OCI-M2 (cell line): ENCODE data around the gene CHD9.

Experiments
- DNase-seq: peaks from one replicate; lab custom pipeline; 2025; ENCODE audit not compliant: unreplicated experiment; lab: John Stamatoyannopoulos, UW

Gene CHD9

DNA sequence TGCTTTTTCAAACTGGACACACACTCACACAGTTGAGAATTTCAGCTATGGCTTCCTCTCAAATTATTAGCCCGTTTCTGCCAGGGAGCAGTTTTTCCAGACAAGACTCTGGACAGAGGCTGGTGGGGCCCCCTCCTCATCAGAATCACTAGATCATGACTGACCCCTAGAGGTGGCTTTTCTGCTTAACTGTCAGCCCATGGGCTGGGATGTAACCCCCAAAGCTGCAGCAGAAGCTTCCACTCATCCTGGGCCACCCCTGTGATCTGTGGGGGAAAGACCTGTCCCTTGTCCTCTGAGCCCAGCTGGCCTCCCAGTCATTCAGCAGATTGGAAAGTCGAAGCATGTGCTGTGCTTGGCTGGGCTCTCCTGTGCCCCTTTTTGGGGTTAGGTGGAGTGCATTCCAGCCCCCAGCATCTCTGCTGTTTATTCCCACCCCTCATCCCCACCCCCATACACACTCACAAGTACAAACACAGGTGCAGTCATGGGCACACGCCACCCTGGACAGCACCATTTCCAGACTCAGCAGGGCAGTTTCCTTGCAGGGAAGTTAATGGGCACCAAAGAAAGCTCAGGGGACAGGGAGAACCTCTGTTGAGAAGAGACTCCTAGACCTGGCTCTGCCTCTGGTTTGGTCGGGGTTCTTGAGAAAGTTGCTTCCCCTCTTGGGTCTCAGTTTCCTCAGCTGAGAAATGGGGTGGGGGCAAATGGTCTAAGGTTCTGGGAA lies 301.9 kb downstream of the CHD9 start:
- no peak for DNase-seq

DNA sequence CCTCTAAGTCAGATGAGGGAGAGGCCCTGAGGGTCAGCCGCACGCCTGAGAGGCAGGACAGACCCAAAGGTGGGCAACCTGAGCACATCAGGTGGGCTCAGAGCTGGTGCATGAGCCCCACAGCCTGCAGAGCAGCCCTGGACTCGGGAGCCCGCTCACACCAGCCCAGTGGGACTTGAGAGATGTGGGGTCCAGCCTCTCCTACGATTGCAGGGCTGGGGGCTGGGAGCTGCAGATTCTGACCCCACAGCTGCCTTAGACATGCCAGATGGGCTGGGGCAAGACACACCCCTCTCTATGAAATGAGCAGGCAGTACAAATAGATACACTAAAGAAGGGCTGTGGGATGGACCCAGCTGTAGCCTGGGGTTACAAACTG lies 302.4 kb downstream of the CHD9 start:
- no peak for DNase-seq

DNA sequence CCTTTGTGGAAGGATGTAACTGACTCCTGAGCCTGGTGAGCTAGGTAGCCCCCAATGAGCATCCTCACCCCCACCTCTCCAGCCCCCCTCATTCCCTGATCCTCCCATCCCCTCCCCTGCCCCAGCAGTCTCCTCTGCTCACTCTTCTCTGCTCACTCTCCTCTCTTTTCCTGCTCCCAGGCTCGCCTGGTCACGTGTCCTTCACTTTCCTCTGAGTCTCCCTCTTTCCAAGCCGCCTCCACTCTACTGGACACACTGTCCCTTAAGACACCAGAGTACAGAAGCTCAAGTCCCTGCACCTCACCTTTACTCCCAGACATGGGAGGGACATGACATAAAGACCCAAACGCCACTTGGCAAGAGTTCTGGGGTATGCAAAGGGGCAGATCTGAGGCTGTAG lies 303.2 kb downstream of the CHD9 start:
- no peak for DNase-seq

DNA sequence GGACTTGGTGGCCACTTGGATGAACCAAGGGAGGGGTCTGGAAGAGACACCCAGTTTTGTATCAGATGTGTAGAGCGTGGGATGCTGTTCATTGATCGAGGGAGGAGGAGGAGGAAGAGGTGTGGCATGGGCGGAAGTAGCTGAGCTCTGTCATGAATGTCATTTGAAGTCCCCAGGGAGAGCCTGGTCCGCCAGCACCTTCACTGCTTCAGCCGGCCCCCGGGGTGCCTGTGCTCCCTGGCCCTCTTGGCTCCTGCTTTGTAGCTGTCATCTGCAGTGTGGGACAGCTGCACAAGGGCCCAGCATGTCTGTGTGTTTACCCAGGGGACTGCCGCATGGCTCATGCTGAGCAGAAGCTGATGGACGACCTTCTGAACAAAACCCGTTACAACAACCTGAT lies 304.1 kb downstream of the CHD9 start:
- no peak for DNase-seq

DNA sequence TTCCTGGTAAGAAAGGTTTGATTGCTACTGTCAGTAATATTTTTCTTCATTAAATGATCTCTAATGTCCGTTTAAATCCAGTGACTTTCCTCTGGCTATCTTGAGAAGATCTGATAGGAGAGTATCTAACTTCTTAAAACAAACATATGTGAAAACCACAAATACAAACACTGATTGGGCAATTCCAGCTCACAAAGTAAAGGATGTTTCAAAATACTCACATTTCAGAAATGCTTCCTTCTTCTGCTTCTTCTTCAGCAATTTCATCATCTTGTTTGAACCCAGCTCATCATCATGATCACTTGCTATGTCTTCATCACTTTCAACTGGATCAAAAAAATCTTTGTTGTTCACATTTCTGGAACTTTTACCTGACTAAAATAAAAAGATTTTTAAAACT lies 315.1 kb downstream of the CHD9 start:
- no peak for DNase-seq

DNA sequence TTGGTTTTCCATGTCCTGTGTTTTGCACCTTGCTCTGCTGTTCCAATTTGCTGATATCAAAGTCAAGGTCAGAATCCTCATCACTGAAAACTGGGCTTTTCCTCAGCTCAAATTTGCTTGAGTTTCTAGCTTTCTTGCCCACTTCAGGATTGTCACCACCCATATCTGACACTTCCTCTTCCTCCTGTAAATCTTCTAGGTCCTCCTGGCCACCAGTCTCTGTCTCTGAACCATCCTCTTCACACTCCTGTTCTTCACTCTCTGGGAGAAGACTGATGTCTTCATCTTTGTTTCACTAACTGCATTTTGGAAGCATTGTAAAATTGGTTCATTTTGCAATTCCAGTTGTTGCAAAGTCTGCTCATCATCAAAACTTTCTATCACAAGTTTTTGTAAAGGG lies 316.0 kb downstream of the CHD9 start:
- no peak for DNase-seq

DNA sequence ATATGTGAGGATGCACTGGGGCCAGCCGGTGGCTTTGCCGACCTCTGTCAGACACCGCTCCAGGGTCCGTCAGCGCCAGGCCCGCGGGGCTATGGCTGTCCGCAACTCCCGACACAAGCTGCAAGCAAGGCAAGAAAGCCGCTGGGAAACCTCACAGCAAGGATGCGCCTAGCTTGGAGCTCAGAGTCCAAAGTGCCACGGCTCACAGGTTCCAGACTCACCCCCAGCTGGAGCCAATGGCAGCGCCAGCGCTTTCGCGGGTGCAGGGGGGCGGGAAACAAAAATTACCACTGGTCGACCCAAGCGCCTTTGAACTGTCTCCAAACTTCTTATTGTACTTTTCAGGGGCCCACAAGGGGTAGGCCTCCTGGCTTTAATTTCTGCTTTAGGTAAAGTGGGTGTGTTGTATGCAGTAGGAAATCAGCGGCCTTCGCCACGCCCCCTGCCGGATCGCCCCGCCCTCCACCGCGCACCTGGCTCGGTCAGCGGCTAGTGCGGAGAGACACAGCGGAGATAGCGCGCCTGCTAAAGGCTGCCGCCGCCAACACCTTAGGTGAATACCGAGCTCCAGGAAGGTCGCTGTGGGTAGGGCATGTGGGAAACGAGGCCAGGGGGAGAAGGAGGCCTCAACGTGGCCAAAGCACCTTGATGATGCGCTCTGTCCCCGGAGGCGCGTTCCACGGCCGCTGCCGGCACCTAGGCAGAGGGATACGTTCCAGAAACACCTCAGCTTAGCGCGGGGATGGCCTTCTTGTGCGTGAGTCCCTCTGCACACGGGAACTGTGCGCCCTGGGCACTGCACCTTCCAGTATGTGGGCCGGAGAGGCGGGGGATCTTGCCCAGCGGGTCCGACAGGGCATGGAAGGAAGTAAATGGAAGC lies 318.4 kb downstream of the CHD9 start:
- DNase-seq: no peak

DNA sequence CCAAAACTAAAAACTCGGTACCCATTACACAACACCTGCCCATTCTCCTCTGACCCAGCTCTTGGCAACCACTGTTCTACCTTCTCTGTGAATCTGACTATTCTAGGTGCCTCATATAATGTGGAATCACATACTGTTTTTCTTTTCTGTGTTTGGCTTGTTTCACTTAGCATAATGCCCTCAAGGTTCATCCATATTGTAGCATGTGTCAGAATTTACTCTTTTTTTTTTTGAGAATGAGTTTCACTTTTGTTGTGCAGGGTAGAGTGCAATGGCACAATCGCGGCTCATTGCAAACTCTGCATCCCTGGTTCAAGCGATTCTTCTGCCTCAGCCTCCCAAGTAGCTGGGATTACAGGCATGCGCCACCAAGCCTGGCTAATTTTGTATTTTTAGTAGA lies 320.0 kb downstream of the CHD9 start:
- no peak for DNase-seq

DNA sequence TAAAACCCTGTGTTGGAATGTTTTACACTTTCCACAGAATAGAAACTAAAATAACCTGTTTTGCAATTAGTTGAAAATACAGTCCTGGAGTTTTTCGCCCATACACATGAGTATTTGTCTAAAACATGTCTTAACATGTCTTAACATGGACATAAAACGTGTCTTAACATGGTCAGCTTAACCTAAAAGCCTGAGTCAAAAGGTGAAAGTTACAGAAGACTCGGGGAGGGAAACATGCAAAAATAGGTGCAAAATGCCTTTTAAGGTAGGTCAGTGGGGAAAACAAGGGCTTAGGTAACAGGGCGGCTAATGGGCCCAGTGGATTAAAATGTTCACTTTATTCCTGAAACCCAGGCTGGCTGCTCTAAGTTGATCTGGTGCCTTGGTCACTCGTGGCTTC lies 323.3 kb downstream of the CHD9 start:
- DNase-seq: no peak
